ENCODE data around the gene TUBB. TPM values are rescaled to one million over a fixed set of nuclear protein-coding genes. Genes with fewer than 3 reads are reported as not detected.

The TUBB gene
- total RNA-seq, 1 experiment from 2014 or later: 1,719 TPM

- Histone ChIP-seq H3K79me1 (ENCODE audit: insufficient read depth, low read depth, low read length, poor library complexity, severe bottlenecking) (no peaks in the 10 kb centered on the region), H3K9ac (ENCODE audit: extremely low read depth, insufficient read length, low read length) (no peak overlapping the region), H4K8ac (replicated peaks; ENCODE audit: insufficient read length, low read depth, low read length) (no peak overlapping the region), H2BK5ac (ENCODE audit: insufficient read length, low read length) (no peak overlapping the region), H3K27me3 (ENCODE audit: insufficient read depth, low read length) (no peaks in the 10 kb centered on the region), H2AFZ (ENCODE audit: low read length) (no peak overlapping the region), H4K20me1 (ENCODE audit: control insufficient read depth, insufficient read depth, insufficient read length) (no peaks in the 10 kb centered on the region), H3K27ac (ENCODE audit: insufficient read length, low read depth, low read length) (no peak overlapping the region), H3K18ac (ENCODE audit: insufficient read length, low read depth, low read length) (no peak overlapping the region), H3K4me2 (ENCODE audit: insufficient read depth, insufficient read length, low read length) (no peak overlapping the region), H3K4me1 (ENCODE audit: insufficient read depth, low read length) (peaks cover 4% of the 10 kb centered on the region; the same call in 1 of the 2 replicates), H2BK120ac (ENCODE audit: low read depth, low read length, poor library complexity, severe bottlenecking) (no peak overlapping the region), H2BK15ac (ENCODE audit: low read depth, low read length) (no peak overlapping the region), H3K9me3 (ENCODE audit: control insufficient read depth, low read depth, low read length) (no peaks in the 10 kb centered on the region), H3K23me2 (ENCODE audit: insufficient read length, low read depth, low read length, poor library complexity, severe bottlenecking) (no peaks in the 10 kb centered on the region), H2BK20ac (ENCODE audit: low read depth, low read length, poor library complexity, severe bottlenecking) (no peak overlapping the region), H3K23ac (ENCODE audit: insufficient read length, low read depth, low read length) (no peak overlapping the region), H2AK5ac (ENCODE audit: insufficient read length, low read length) (no peak overlapping the region), H3T11ph (ENCODE audit: low read length) (no peak overlapping the region), H3K14ac (ENCODE audit: insufficient read depth, low read length) (no peak overlapping the region), H2BK12ac (ENCODE audit: insufficient read length, low read depth, low read length) (no peak overlapping the region), H3K79me2 (ENCODE audit: insufficient read depth, low read length) (no peaks in the 10 kb centered on the region), H3K56ac (ENCODE audit: insufficient read length, low read depth, low read length) (no peak overlapping the region), H3K4ac (ENCODE audit: low read depth, low read length) (no peak overlapping the region), H4K5ac (ENCODE audit: insufficient read length, low read depth, low read length) (no peak overlapping the region), H4K91ac (ENCODE audit: insufficient read length, low read depth, low read length) (no peak overlapping the region)
- no peak for TF ChIP-seq CTCF (conservative IDR thresholded peaks at IDR 0.05)
- no CpG with 5 or more reads among the region's 8 CpGs for WGBS (ENCODE audit: extremely low coverage, insufficient read length, low lambda C conversion rate)
- Mint-ChIP-seq H3K9me3 (peaks cover 0 to 1% of the 10 kb centered on the region in 2 experiments; a peak in 2 of 5 replicates), H3K27me3 (ENCODE audit: low read depth) (0 out of 2 replicates have a peak, but pooled peaks cover 2% of the 10 kb centered on the region), H3K4me1 (peaks cover 27 to 29% of the 10 kb centered on the region in 2 experiments), H3K36me3 (ENCODE audit: insufficient read depth in 1 of 3, low read depth in 3 of 3) (peaks cover 0 to 4% (median 2%) of the 10 kb centered on the region in 3 experiments; a peak in 4 of 7 replicates), H3K27ac (no peak overlapping the region), H3K4me3 (no peak overlapping the region)
- no peak for DNase-seq
These were observed 54.5 kb downstream of the TUBB start for GRCh38 chr6:30774701-30775100.

Other genes with a start within 250 kb of the TUBB start
- gene HLA-E, start 230.8 kb upstream of the TUBB start, total RNA-seq (2021): 24.2 and 28.1 TPM in 2 replicates
- 79.7 and 83.5 TPM in 2 replicates for gene GNL1, start 163.9 kb upstream of the TUBB start, total RNA-seq (2021)
- 15.8 and 17.0 TPM in 2 replicates for gene PRR3, start 163.1 kb upstream of the TUBB start, total RNA-seq (2021)
- 118 TPM in 2 replicates for gene ABCF1, start 148.9 kb upstream of the TUBB start, total RNA-seq (2021)
- gene PPP1R10, start 103.1 kb upstream of the TUBB start, total RNA-seq (2021): 123 and 126 TPM in 2 replicates
- gene MRPS18B, start 102.5 kb upstream of the TUBB start, total RNA-seq (2021): 49.7 and 54.0 TPM in 2 replicates
- gene ATAT1, start 93.5 kb upstream of the TUBB start, total RNA-seq (2021): 19.6 and 20.1 TPM in 2 replicates
- gene C6orf136, start 73.2 kb upstream of the TUBB start, total RNA-seq (2021): 22.2 and 23.9 TPM in 2 replicates
- gene DHX16, start 47.3 kb upstream of the TUBB start, total RNA-seq (2021): 34.5 and 34.8 TPM in 2 replicates
- 26.4 and 28.0 TPM in 2 replicates for gene PPP1R18, start 33.7 kb upstream of the TUBB start, total RNA-seq (2021)
- gene NRM, start 29.4 kb upstream of the TUBB start, total RNA-seq (2021): 34.9 and 36.5 TPM in 2 replicates
- 72.2 and 77.6 TPM in 2 replicates for gene MDC1, start 3.1 kb upstream of the TUBB start, total RNA-seq (2021)
- 107 and 111 TPM in 2 replicates for gene FLOT1, start 22.3 kb downstream of the TUBB start, total RNA-seq (2021)
- 42.9 and 43.5 TPM in 2 replicates for gene IER3, start 24.2 kb downstream of the TUBB start, total RNA-seq (2021)
- 254 and 258 TPM in 2 replicates for gene DDR1, start 164.2 kb downstream of the TUBB start, total RNA-seq (2021)
- gene GTF2H4, start 187.9 kb downstream of the TUBB start, total RNA-seq (2021): 58.2 and 60.8 TPM in 2 replicates
- gene VARS2, start 193.9 kb downstream of the TUBB start, total RNA-seq (2021): 61.9 and 68.2 TPM in 2 replicates
- not detected in 2 replicates for gene SFTA2, start 211.8 kb downstream of the TUBB start, total RNA-seq (2021)
- gene MUCL3, start 220.6 kb downstream of the TUBB start, total RNA-seq (2021): 0.15 and 0.20 TPM in 2 replicates